SU-DHL-6 (cell line): ENCODE data around the gene UQCR11.

Source experiments
- H2AFZ ChIP-seq: fragments of 200-600 bp; sonication (generic); 2 replicates; pipeline ENCODE4 v1.6.1; 2014; ENCODE audit warnings: low read depth, mild to moderate bottlenecking, moderate library complexity, mixed read lengths, antibody characterized with exemption, low read length; ENCODE audit not compliant: severe bottlenecking
- H3F3A ChIP-seq: fragments of 200-600 bp; shearing (Covaris generic); 2 replicates; pipeline ENCODE4 v1.6.0; 2016; ENCODE audit warnings: antibody characterized with exemption, mild to moderate bottlenecking; ENCODE audit not compliant: insufficient read depth
- H3K27ac ChIP-seq: fragments of 200-600 bp; sonication (generic); 2 replicates; pipeline ENCODE4 v1.5.1; 2016; ENCODE audit warnings: low read depth, mild to moderate bottlenecking, low read length, moderate library complexity, mixed read lengths
- H3K27me3 ChIP-seq: fragments of 200-600 bp; sonication (generic), shearing (Covaris generic); 2 replicates; pipeline ENCODE4 v1.6.0; 2014; ENCODE audit warnings: mild to moderate bottlenecking, low read length
- H3K36me3 ChIP-seq: fragments of 200-600 bp; sonication (generic); 2 replicates; pipeline ENCODE4 v1.6.1; 2014; ENCODE audit warnings: mild to moderate bottlenecking, low read length, mixed read lengths
- H3K4me2 ChIP-seq: fragments of 300-600, 200-600 bp; shearing (Covaris generic), sonication (generic); 2 replicates; pipeline ENCODE4 v1.6.0; 2014; ENCODE audit warnings: low read length, low read depth, mild to moderate bottlenecking; ENCODE audit not compliant: poor library complexity, severe bottlenecking
- H3K4me3 ChIP-seq: fragments of 200-600 bp; sonication (generic); 2 replicates; pipeline ENCODE4 v1.5.1; 2014; ENCODE audit warnings: antibody characterized with exemption, low read length, mild to moderate bottlenecking, mixed read lengths; ENCODE audit not compliant: insufficient read depth, poor library complexity, severe bottlenecking
- H3K79me2 ChIP-seq: fragments of 200-600 bp; sonication (generic); 2 replicates; pipeline ENCODE4 v1.6.1; 2014; ENCODE audit warnings: mild to moderate bottlenecking, low read length, moderate library complexity; ENCODE audit not compliant: insufficient read depth
- H3K9ac ChIP-seq: fragments of 200-600 bp; sonication (generic); 2 replicates; pipeline ENCODE4 v1.7.0; 2014; ENCODE audit warnings: mild to moderate bottlenecking, low read length
- H3K9me2 ChIP-seq: fragments of 200-600 bp; sonication (generic); replicated peaks from 2 replicates; pipeline ENCODE4 v1.6.1; 2014; ENCODE audit warnings: low read length; ENCODE audit not compliant: insufficient read depth
- H3K9me3 ChIP-seq: fragments of 200-600 bp; sonication (generic); 2 replicates; pipeline ENCODE4 v1.6.1; 2014; ENCODE audit warnings: low read length, mixed read lengths; ENCODE audit not compliant: insufficient read depth
- H4K20me1 ChIP-seq: fragments of 200-600 bp; sonication (generic); 2 replicates; pipeline ENCODE4 v1.6.1; 2014; ENCODE audit warnings: low read depth, mild to moderate bottlenecking, antibody characterized with exemption, low read length, moderate library complexity, mixed read lengths
- EZH2phosphoT487 ChIP-seq: fragments of 200-600 bp; sonication (generic), shearing (Covaris generic); conservative IDR thresholded peaks from 2 replicates; pipeline ENCODE4 v1.6.1; 2018; ENCODE audit warnings: mild to moderate bottlenecking, antibody characterized with exemption, low read length, moderate library complexity, mixed read lengths
- TF ChIP-seq, protein P1 (sequence below): fragments of 200-600 bp; sonication (generic); IDR thresholded peaks from one replicate; pipeline ENCODE4 v1.5.1; 2017; ENCODE audit warnings: antibody characterized with exemption, mild to moderate bottlenecking, low read length, moderate library complexity; ENCODE audit not compliant: insufficient read depth, poor library complexity, severe bottlenecking

The UQCR11 gene

DNA sequence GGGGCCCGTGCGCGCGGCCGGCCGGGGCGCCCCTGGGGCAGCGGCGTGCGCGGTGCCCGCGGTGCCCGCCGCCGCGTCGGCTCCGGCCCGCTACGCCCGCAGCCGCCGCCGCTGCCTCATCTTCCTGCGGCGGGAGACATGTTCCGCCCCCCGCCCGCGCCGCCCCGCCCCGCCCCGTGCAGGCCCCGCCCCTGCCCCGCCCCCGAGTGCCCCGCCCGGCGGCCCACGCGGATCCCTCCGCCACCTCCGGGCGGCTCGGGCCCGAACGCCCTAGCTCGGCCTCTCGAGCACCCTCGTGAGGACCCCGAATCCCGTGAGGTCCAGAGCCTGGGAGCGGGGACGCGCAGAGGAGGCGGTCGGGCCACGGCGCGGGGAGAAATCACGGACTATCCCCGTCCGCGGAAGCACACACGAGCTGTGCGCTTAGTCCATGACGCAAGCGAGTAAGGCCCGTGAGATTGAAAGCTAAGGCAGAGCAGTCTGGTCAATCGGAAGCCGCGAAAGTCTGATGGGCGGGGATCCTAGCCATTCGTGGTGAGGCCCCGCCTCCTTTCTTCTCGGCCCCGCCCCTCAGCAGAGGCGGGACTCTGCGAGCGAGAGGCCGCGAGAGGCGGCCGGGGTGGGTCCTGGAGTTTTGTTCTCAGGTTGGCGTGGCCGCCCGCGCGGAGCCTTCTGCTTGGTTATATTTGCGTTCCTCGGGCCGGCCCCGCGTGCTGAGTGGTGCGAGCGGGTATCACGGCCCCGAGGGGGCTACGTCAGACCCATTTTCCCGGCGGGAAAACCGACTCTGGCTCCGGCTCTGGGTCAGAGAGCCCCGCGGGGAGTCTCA is 47.4 kb upstream of the UQCR11 start, which contains the start of gene TCF3:
Gene TCF3 (minus strand): TSS at position 145 of the 829 bp plus-strand sequence. CDS start 2,367 bp downstream, outside the sequence.
- Histone ChIP-seq H3K27ac (peak within 1 kb of the TSS; percentile 95), H4K20me1 (no peaks in the 10 kb centered on the region), H3K27me3 (no peaks in the 10 kb centered on the region), H3F3A (peaks cover 30% of the 10 kb centered on the region), H3K36me3 (no peaks in the 10 kb centered on the region), H3K79me2 (peaks cover 34% of the 10 kb centered on the region), H3K9ac (peak within 1 kb of the TSS; percentile 86), H3K9me2 (no peaks in the 10 kb centered on the region), H3K9me3 (no peaks in the 10 kb centered on the region), H3K4me2 (peak within 1 kb of the TSS; percentile 98), H2AFZ (peak within 1 kb of the TSS; percentile 91), H3K4me3 (peak within 1 kb of the TSS; percentile 91)
- no peak for TF ChIP-seq EZH2phosphoT487
- TF ChIP-seq, protein P1, sequence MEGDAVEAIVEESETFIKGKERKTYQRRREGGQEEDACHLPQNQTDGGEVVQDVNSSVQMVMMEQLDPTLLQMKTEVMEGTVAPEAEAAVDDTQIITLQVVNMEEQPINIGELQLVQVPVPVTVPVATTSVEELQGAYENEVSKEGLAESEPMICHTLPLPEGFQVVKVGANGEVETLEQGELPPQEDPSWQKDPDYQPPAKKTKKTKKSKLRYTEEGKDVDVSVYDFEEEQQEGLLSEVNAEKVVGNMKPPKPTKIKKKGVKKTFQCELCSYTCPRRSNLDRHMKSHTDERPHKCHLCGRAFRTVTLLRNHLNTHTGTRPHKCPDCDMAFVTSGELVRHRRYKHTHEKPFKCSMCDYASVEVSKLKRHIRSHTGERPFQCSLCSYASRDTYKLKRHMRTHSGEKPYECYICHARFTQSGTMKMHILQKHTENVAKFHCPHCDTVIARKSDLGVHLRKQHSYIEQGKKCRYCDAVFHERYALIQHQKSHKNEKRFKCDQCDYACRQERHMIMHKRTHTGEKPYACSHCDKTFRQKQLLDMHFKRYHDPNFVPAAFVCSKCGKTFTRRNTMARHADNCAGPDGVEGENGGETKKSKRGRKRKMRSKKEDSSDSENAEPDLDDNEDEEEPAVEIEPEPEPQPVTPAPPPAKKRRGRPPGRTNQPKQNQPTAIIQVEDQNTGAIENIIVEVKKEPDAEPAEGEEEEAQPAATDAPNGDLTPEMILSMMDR: no peak

DNA sequence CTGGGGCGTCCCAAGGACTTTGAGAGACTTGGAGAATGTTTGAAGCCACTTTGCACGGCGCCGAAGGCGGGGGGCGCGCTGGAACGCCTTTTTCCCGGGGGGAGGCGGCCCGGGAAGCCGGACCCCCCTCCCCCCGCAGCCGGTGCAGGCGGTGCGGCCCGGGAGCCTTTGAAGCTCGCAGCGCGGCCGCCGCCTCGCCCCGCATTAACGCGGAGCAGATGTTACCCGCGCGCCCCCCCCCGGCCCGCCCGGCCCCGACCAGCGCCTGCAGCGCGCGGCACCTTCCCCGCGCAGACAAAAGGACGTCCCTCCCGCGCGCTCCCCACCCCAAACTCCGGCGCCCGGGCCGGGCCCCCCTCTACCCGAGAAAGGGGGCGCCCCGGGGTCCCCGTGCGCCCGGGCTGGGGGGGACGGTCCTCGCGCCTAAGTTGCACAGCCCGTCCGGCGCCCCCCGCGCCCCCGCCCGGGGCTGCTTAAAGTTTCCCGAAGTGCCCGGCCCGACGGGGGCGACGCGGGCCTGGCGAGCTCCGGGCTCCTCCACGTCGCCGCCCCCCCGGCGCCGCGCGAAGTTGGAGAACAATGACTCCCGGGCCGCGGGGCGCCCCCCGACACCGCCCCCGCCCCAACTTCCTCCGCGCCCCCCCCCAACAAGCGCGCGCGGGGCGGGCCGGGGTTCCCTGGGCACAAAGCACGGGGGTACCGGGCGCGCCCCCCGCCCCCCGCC is 46.5 kb upstream of the UQCR11 start:
- no peaks in the 10 kb centered on the region for H3K9me2 ChIP-seq
- H3K36me3 ChIP-seq: no peaks in the 10 kb centered on the region
- no peaks in the 10 kb centered on the region for H4K20me1 ChIP-seq
- peaks cover 43% of the 10 kb centered on the region for H3K79me2 ChIP-seq
- H3K27me3 ChIP-seq: no peaks in the 10 kb centered on the region
- H3K4me2 ChIP-seq: peak overlapping the region; percentile 98
- H3K4me3 ChIP-seq: peak overlapping the region; percentile 69
- no peaks in the 10 kb centered on the region for H3K9me3 ChIP-seq
- H3K9ac ChIP-seq: peak overlapping the region; percentile 86
- TF ChIP-seq, protein P1: no peak
- TF ChIP-seq EZH2phosphoT487: no peak
- no peak overlapping the region for H2AFZ ChIP-seq
- H3F3A ChIP-seq: peaks cover 30% of the 10 kb centered on the region
- peak overlapping the region; percentile 95 for H3K27ac ChIP-seq

DNA sequence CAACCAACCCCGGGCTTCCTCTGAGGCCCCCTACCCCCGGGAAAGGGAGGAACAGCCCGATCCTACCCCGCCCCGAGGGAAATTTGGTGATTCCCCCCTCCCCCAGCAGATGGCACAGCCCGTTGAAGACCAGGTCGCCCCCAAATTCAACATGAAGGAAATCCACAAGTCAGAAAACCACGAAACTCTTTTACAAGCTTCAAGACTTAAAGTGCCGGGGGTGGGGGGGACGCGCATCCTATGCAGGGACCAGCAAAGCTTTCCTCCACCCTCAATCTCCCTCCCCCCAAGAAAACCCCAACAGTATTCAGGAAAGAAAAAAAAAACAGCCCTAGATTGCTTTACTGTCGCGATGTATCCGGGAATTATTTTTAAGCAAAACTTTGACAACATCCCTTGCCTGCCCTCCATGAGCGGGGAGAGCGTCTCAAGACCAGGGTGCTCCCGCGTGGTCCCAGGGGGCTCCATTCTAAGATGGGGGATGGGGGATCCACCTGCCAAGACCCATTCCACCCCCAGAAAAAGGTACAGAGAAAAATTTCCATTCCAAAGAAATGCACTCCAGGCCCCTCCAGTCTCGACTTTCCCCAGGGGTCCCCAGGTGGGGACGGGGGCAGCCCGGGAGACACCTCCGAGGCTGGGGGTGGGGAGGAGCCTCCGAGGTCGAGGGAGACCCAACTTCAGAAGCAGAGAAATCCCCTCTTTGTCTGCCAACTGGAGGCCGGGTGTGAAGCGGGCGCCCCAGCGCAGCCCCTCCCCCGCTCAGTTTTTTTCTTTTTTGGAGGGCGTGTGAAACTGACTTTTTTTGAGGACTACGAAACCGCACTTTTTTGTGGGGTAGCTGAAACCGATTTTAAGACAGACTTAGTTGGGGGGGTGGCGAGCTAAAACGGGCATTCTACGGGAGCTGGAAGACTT is 45.6 kb upstream of the UQCR11 start:
- H3K9me2 ChIP-seq: no peaks in the 10 kb centered on the region
- H3K27me3 ChIP-seq: no peaks in the 10 kb centered on the region
- H2AFZ ChIP-seq: no peak overlapping the region
- no peaks in the 10 kb centered on the region for H4K20me1 ChIP-seq
- H3K9me3 ChIP-seq: no peaks in the 10 kb centered on the region
- H3K4me3 ChIP-seq: peak overlapping the region; percentile 69
- peaks cover 30% of the 10 kb centered on the region for H3F3A ChIP-seq
- H3K79me2 ChIP-seq: peaks cover 51% of the 10 kb centered on the region
- peak overlapping the region; percentile 98 for H3K4me2 ChIP-seq
- H3K36me3 ChIP-seq: no peaks in the 10 kb centered on the region
- TF ChIP-seq EZH2phosphoT487: no peak
- TF ChIP-seq, protein P1: no peak
- peak overlapping the region; percentile 95 for H3K27ac ChIP-seq
- peak overlapping the region; percentile 86 for H3K9ac ChIP-seq
